ENCODE results near the gene ADAMTSL4. TPM values are rescaled to one million over a fixed set of nuclear protein-coding genes. Genes with fewer than 3 reads are reported as not detected.
A peak's percentile ranks its signal among the peaks of the same experiment; 100 is the strongest.

The ADAMTSL4 gene
- total and polyA plus RNA-seq, 4 experiments from 2014 or later = 0.23 to 0.33 (median 0.24) TPM; not detected in 1

GRCh38 chr1:150545486-150546032 is 3.6 kb upstream of the ADAMTSL4 start:
- Mint-ChIP-seq H3K4me1 (peaks cover 4 to 9% (median 6%) of the 10 kb centered on the region in 4 donors), H3K27ac (peak overlapping the region in 1 of 7 donors; percentile 23), H3K27me3 (peaks cover 14 to 18% of the 10 kb centered on the region in 2 donors), H3K4me3 (no peak overlapping the region), H3K9me3 (no peaks in the 10 kb centered on the region), H3K36me3 (no peaks in the 10 kb centered on the region)
- ChIA-PET CTCF (ENCODE audit: partially characterized antibody) (interaction anchor here (0.6 kb wide), 1 partner anchor 19 kb away, joined by 3 read pairs; no protein-coding TSS in a partner anchor), POLR2A (ENCODE audit: partially characterized antibody) (interaction anchor here (0.9 kb wide), 1 partner anchor 15 kb away, joined by 3 read pairs; no protein-coding TSS in a partner anchor)
- intact Hi-C loops (cut with micrococcal nuclease) = no loop called here
- DNase-seq = no peak
- Histone ChIP-seq H3K36me3 (ENCODE audit: insufficient read depth, low read length) (no peaks in the 10 kb centered on the region), H3K4me1 (ENCODE audit: insufficient read depth, low read length) (peaks cover 7% of the 10 kb centered on the region), H3K4me3 (ENCODE audit: low read length in 2 of 2) (no peak overlapping the region), H3K9me3 (ENCODE audit: control insufficient read depth in 1 of 2, low read length in 2 of 2) (no peaks in the 10 kb centered on the region), H3K27me3 (ENCODE audit: insufficient read depth, low read length) (no peaks in the 10 kb centered on the region), H3K27ac (ENCODE audit: low read depth, low read length) (no peak overlapping the region)

GRCh38 chr1:150546294-150546937 is 2.8 kb upstream of the ADAMTSL4 start:
- Histone ChIP-seq H3K9me3 (ENCODE audit: control insufficient read depth in 1 of 2, low read length in 2 of 2) (no peaks in the 10 kb centered on the region), H3K27me3 (ENCODE audit: insufficient read depth, low read length) (no peaks in the 10 kb centered on the region), H3K27ac (ENCODE audit: low read depth, low read length) (no peak overlapping the region), H3K4me3 (ENCODE audit: low read length in 2 of 2) (no peak overlapping the region), H3K36me3 (ENCODE audit: insufficient read depth, low read length) (no peaks in the 10 kb centered on the region), H3K4me1 (ENCODE audit: insufficient read depth, low read length) (peaks cover 16% of the 10 kb centered on the region)
- Mint-ChIP-seq H3K4me3 (peak overlapping the region in 1 of 8 donors; percentile 7), H3K36me3 (no peaks in the 10 kb centered on the region), H3K27ac (no peak overlapping the region), H3K27me3 (peaks cover 14 to 18% of the 10 kb centered on the region in 2 donors), H3K9me3 (no peaks in the 10 kb centered on the region), H3K4me1 (peaks cover 9 to 11% (median 11%) of the 10 kb centered on the region in 4 donors)
- DNase-seq = no peak
- ChIA-PET CTCF (ENCODE audit: partially characterized antibody) (no interaction called here), POLR2A (ENCODE audit: partially characterized antibody) (interaction anchor here (0.9 kb wide), 1 partner anchor 14 kb away, joined by 3 read pairs; no protein-coding TSS in a partner anchor)
- intact Hi-C loops (cut with micrococcal nuclease) = no loop called here

GRCh38 chr1:150548324-150548631 is 930 bp upstream of the ADAMTSL4 start:
- peak overlapping the region in 3 of 7 donors; percentile 25 to 61 (median 59) for H3K27ac Mint-ChIP-seq
- Histone ChIP-seq H3K36me3 (ENCODE audit: insufficient read depth, low read length) (no peaks in the 10 kb centered on the region), H3K4me3 (ENCODE audit: low read length in 2 of 2) (peak overlapping the region; percentile 33 to 47), H3K27me3 (ENCODE audit: insufficient read depth, low read length) (no peaks in the 10 kb centered on the region), H3K4me1 (ENCODE audit: insufficient read depth, low read length) (peaks cover 23% of the 10 kb centered on the region), H3K27ac (ENCODE audit: low read depth, low read length) (no peak overlapping the region), H3K9me3 (ENCODE audit: control insufficient read depth in 1 of 2, low read length in 2 of 2) (no peaks in the 10 kb centered on the region)
- POLR2A ChIA-PET (ENCODE audit: partially characterized antibody) = interaction anchor here (0.9 to 2.5 kb wide), 4 partner anchors 12 to 81 kb away, joined by 3 to 11 read pairs (median 4); partner anchors contain the start of gene ENSA
- H3K27me3 Mint-ChIP-seq = peaks cover 14 to 15% of the 10 kb centered on the region in 2 donors
- intact Hi-C loops (cut with micrococcal nuclease) = no loop called here
- peak in 1 of 5 donors; percentile 5 for DNase-seq
- H3K9me3 Mint-ChIP-seq = no peaks in the 10 kb centered on the region
- peaks cover 13 to 25% (median 15%) of the 10 kb centered on the region in 4 donors for H3K4me1 Mint-ChIP-seq
- H3K4me3 Mint-ChIP-seq = peak overlapping the region; percentile 80 to 85 (median 82)
- CTCF ChIA-PET (ENCODE audit: partially characterized antibody) = interaction anchor here (0.9 to 1.7 kb wide), 3 partner anchors 11 to 15 kb away, joined by 4 to 9 read pairs (median 4); no protein-coding TSS in a partner anchor
- no peaks in the 10 kb centered on the region for H3K36me3 Mint-ChIP-seq

GRCh38 chr1:150549496-150550221 is 451 bp downstream of the ADAMTSL4 start:
- Mint-ChIP-seq H3K36me3 (no peaks in the 10 kb centered on the region), H3K9me3 (no peaks in the 10 kb centered on the region), H3K27ac (peak overlapping the region in 1 of 7 donors; percentile 46), H3K27me3 (peaks cover 11 to 14% of the 10 kb centered on the region in 2 donors), H3K4me3 (peak overlapping the region; percentile 69 to 87 (median 76)), H3K4me1 (peaks cover 13 to 25% (median 15%) of the 10 kb centered on the region in 4 donors)
- Histone ChIP-seq H3K36me3 (ENCODE audit: insufficient read depth, low read length) (no peaks in the 10 kb centered on the region), H3K27me3 (ENCODE audit: insufficient read depth, low read length) (no peaks in the 10 kb centered on the region), H3K4me3 (ENCODE audit: low read length in 2 of 2) (no peak overlapping the region), H3K4me1 (ENCODE audit: insufficient read depth, low read length) (peaks cover 23% of the 10 kb centered on the region), H3K9me3 (ENCODE audit: control insufficient read depth in 1 of 2, low read length in 2 of 2) (no peaks in the 10 kb centered on the region), H3K27ac (ENCODE audit: low read depth, low read length) (no peak overlapping the region)
- intact Hi-C loops (cut with micrococcal nuclease) = no loop called here
- ChIA-PET POLR2A (ENCODE audit: partially characterized antibody) (interaction anchor here (1.3 to 2.5 kb wide), 3 partner anchors 11 to 66 kb away, joined by 3 to 11 read pairs (median 5); no protein-coding TSS in a partner anchor), CTCF (ENCODE audit: partially characterized antibody) (interaction anchor here (1.0 to 3.7 kb wide), 2 partner anchors 11 to 70 kb away, joined by 3 to 25 read pairs; no protein-coding TSS in a partner anchor)
- DNase-seq = peak in 1 of 5 donors; percentile 30

- H3K27me3 Mint-ChIP-seq = peaks cover 9 to 12% of the 10 kb centered on the region in 2 donors
- ChIA-PET CTCF (ENCODE audit: partially characterized antibody) (interaction anchor here (1.4 to 3.7 kb wide), 3 partner anchors 10 to 70 kb away, joined by 4 to 25 read pairs (median 4); no protein-coding TSS in a partner anchor), POLR2A (ENCODE audit: partially characterized antibody) (interaction anchor here (0.8 to 2.9 kb wide), 5 partner anchors 11 to 77 kb away, joined by 3 to 13 read pairs (median 5); partner anchors contain the start of gene MCL1)
- no peaks in the 10 kb centered on the region for H3K9me3 Mint-ChIP-seq
- DNase-seq = peak in 1 of 5 donors; percentile 32
- H3K27ac Mint-ChIP-seq = peak overlapping the region in 1 of 7 donors; percentile 46
- Histone ChIP-seq H3K27ac (ENCODE audit: low read depth, low read length) (no peak overlapping the region), H3K4me1 (ENCODE audit: insufficient read depth, low read length) (peaks cover 23% of the 10 kb centered on the region), H3K4me3 (ENCODE audit: low read length in 2 of 2) (no peak overlapping the region), H3K27me3 (ENCODE audit: insufficient read depth, low read length) (no peaks in the 10 kb centered on the region), H3K9me3 (ENCODE audit: control insufficient read depth in 1 of 2, low read length in 2 of 2) (no peaks in the 10 kb centered on the region), H3K36me3 (ENCODE audit: insufficient read depth, low read length) (no peaks in the 10 kb centered on the region)
- H3K36me3 Mint-ChIP-seq = peaks cover 0 to 2% of the 10 kb centered on the region in 2 donors
- peaks cover 14 to 27% (median 15%) of the 10 kb centered on the region in 4 donors for H3K4me1 Mint-ChIP-seq
- intact Hi-C loops (cut with micrococcal nuclease) = no loop called here
- H3K4me3 Mint-ChIP-seq = peak overlapping the region in 5 of 8 donors; percentile 57 to 81 (median 65)
Observed at GRCh38 chr1:150550222-150551050, 1.2 kb downstream of the ADAMTSL4 start.

GRCh38 chr1:150551051-150551783 is 2.0 kb downstream of the ADAMTSL4 start:
- H3K4me1 ChIP-seq (ENCODE audit: insufficient read depth, low read length) = peaks cover 23% of the 10 kb centered on the region
- Mint-ChIP-seq H3K36me3 (peaks cover 0 to 6% of the 10 kb centered on the region in 2 donors), H3K27ac (peak overlapping the region in 3 of 7 donors; percentile 30 to 68 (median 37)), H3K4me3 (peak overlapping the region in 4 of 8 donors; percentile 0 to 59 (median 28)), H3K27me3 (peaks cover 6 to 9% of the 10 kb centered on the region in 2 donors), H3K4me1 (peaks cover 14 to 30% (median 19%) of the 10 kb centered on the region in 4 donors), H3K9me3 (no peaks in the 10 kb centered on the region)
- CTCF ChIA-PET (ENCODE audit: partially characterized antibody) = interaction anchor here (0.9 to 3.7 kb wide), 4 partner anchors 9 to 69 kb away, joined by 3 to 25 read pairs (median 4); no protein-coding TSS in a partner anchor
- no peak overlapping the region for H3K4me3 ChIP-seq (ENCODE audit: low read length in 2 of 2)
- no peaks in the 10 kb centered on the region for H3K27me3 ChIP-seq (ENCODE audit: insufficient read depth, low read length)
- POLR2A ChIA-PET (ENCODE audit: partially characterized antibody) = interaction anchor here (0.7 to 2.9 kb wide), 7 partner anchors 10 to 251 kb away, joined by 3 to 13 read pairs (median 5); partner anchors contain the start of gene MCL1
- no peaks in the 10 kb centered on the region for H3K9me3 ChIP-seq (ENCODE audit: control insufficient read depth in 1 of 2, low read length in 2 of 2)
- H3K36me3 ChIP-seq (ENCODE audit: insufficient read depth, low read length) = no peaks in the 10 kb centered on the region
- intact Hi-C loops (cut with micrococcal nuclease) = no loop called here
- H3K27ac ChIP-seq (ENCODE audit: low read depth, low read length) = no peak overlapping the region
- DNase-seq = peak in 1 of 5 donors; percentile 10
